IPS-20b (cell line): ENCODE measurements around the gene TENM3.

Source experiments
- H3K27ac ChIP-seq: one replicate; pipeline ENCODE4 v1.5.1; 2013; ENCODE audit warnings: low read length
- H3K27me3 ChIP-seq: 2 replicates; pipeline ENCODE4 v1.6.1; 2013; ENCODE audit warnings: mild to moderate bottlenecking, low read length, inconsistent platforms; ENCODE audit not compliant: insufficient read depth
- H3K36me3 ChIP-seq: 2 replicates; pipeline ENCODE4 v1.6.1; 2013; ENCODE audit warnings: low read depth, mild to moderate bottlenecking, inconsistent platforms, low read length, moderate library complexity; ENCODE audit not compliant: insufficient read depth
- H3K4me1 ChIP-seq: 2 replicates; pipeline ENCODE4 v1.6.1; 2013; ENCODE audit warnings: mild to moderate bottlenecking, control low read depth, inconsistent platforms, low read length, moderate library complexity; ENCODE audit not compliant: insufficient read depth
- H3K4me3 ChIP-seq: 2 replicates; pipeline ENCODE4 v1.5.1; 2013; ENCODE audit warnings: mild to moderate bottlenecking, low read length, inconsistent platforms
- H3K9ac ChIP-seq: 2 replicates; pipeline ENCODE4 v1.6.1; 2013; ENCODE audit warnings: low read depth, mild to moderate bottlenecking, inconsistent platforms, low read length, moderate library complexity
- H3K9me3 ChIP-seq: 2 replicates; pipeline ENCODE4 v1.6.1; 2013; ENCODE audit warnings: mild to moderate bottlenecking, low read depth, low read length, inconsistent platforms; ENCODE audit not compliant: insufficient read depth

The TENM3 gene

GRCh38 chr4:182846036-182846435 is 602.8 kb downstream of the TENM3 start:
- Histone ChIP-seq H3K4me1 (peaks cover 4% of the 10 kb centered on the region; the same call in 1 of the 2 replicates), H3K9ac (no peak overlapping the region), H3K4me3 (no peak overlapping the region), H3K9me3 (no peaks in the 10 kb centered on the region), H3K27ac (no peak overlapping the region), H3K27me3 (no peaks in the 10 kb centered on the region), H3K36me3 (no peaks in the 10 kb centered on the region)

- H3K9me3 ChIP-seq, result peaks cover 2% of the 10 kb centered on the region; the same call in 1 of the 2 replicates
- no peak overlapping the region for H3K9ac ChIP-seq
- H3K4me3 ChIP-seq, result no peak overlapping the region
- peaks cover 4% of the 10 kb centered on the region; the same call in 1 of the 2 replicates for H3K4me1 ChIP-seq
- H3K27me3 ChIP-seq, result no peaks in the 10 kb centered on the region
- no peak overlapping the region for H3K27ac ChIP-seq
- H3K36me3 ChIP-seq, result no peaks in the 10 kb centered on the region
These were observed 604.6 kb downstream of the TENM3 start for GRCh38 chr4:182847576-182848450.

GRCh38 chr4:182848685-182849084 is 605.5 kb downstream of the TENM3 start:
- H3K9ac ChIP-seq, result no peak overlapping the region
- H3K4me3 ChIP-seq, result no peak overlapping the region
- peaks cover 4% of the 10 kb centered on the region; the same call in 1 of the 2 replicates for H3K4me1 ChIP-seq
- no peak overlapping the region for H3K27ac ChIP-seq
- peaks cover 9% of the 10 kb centered on the region; the same call in 1 of the 2 replicates for H3K9me3 ChIP-seq
- H3K27me3 ChIP-seq, result no peaks in the 10 kb centered on the region
- H3K36me3 ChIP-seq, result no peaks in the 10 kb centered on the region
